DLD1 (cell line): Measurements from ENCODE around the gene STEAP3.

Source experiments
- in situ Hi-C: cut with HindIII; loops from 2 replicates; pipeline ENCODE4 v1.10.0; 2017; ENCODE audit warnings: low sequenced_read_pairs

The STEAP3 gene

GRCh38 chr2:119245076-119245840 is 21.6 kb downstream of the STEAP3 start:
- in situ Hi-C loops, result no loop called here

GRCh38 chr2:119245841-119246230 is 22.2 kb downstream of the STEAP3 start:
- in situ Hi-C loops, result no loop called here

- in situ Hi-C loops, result no loop called here
Measured at GRCh38 chr2:119246884-119247843, 23.5 kb downstream of the STEAP3 start.

- in situ Hi-C loops, result no loop called here
Measured at GRCh38 chr2:119247844-119248271, 24.2 kb downstream of the STEAP3 start.

GRCh38 chr2:119248311-119248710 is 24.7 kb downstream of the STEAP3 start:
- in situ Hi-C loops, result no loop called here

DNA sequence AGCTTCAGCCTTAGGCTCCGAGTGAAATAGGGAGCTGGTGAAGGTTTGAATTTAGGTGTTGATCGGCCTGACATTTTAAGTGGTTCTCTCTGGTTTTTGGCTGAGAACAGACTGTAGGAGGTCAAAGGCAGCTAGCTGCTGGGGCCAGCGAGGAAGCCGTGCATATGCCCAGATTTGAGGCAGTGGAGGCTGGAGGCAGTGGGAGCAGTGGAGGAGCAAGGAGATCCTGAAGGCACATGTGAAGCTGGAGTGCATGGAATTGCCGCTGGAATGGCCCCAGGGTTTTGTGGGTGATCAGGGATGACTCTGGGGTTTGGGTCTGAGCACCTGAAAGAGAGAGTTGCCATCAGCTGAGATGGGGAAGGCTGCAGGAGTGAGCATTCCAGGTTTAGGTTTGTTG is 25.1 kb downstream of the STEAP3 start:
- in situ Hi-C loops, result no loop called here

GRCh38 chr2:119249311-119249710 is 25.7 kb downstream of the STEAP3 start:
- in situ Hi-C loops, result no loop called here

DNA sequence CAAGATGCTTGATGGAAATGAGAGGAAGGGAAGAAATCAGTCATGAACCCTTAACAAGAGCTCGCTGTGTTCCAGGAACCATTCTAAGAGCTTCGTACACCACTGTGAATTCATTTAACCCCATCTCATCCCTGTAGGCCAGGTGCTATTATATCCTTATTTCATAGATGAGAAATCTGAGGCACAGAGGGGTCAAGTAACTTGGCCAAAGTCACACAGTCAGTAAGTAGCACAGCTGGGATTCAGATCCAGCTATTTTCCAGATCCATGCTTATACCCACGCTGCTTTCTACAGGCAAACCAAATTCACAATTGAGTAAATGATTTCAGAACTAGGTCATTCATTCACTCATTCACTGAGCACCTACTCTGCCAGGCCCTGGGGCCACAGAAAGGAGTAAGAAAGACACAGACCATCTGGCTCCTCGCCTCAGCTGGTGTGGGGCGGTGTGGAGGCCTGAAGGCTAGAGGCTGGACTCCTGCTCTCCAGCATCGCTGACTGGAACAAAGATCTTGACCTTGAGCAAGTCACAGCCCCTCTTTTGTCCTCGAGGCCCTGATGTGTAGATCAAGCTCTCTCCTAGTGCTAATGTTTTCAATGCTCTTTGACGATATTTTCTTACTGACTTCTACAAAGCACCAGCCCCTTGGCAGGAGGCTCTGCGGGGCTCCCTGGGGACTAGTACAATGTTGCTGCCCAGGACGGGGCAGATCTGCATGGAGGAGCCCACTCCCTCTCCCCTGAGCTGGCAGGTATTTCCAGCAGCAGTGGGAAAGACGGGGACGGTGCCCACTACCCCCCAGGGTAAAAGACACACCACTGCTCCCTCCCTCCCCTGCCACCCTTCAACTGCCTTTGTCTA is 26.5 kb downstream of the STEAP3 start:
- in situ Hi-C loops, result no loop called here

DNA sequence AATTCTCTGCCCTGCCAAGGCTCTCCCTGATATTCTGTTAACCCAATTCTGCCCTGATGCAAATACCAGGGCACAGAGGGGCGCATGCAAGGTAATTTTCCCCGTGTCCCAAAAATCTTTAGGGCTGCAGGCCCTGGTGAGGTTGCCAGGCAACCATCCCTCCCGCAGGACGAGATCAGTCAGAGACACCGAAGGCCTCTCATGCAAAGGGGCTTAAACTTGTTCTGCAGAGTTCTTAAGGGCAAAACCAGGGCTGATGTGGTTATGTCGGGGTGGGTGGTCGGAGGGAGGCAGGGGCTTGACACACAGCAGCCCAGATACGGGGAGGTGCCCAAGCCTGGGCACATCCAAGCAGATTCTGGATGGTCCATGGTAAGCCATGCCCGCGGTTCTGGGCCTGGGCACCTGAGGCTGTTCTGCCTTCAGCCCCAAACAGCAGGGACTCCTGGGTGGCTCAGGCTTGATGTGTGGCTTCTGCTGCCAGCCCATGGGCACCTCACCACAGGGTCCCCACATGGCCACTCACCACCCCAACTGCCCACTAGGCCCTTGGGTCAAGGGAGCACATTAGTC is 27.2 kb downstream of the STEAP3 start:
- in situ Hi-C loops, result no loop called here

GRCh38 chr2:119251652-119252051 is 28.0 kb downstream of the STEAP3 start:
- in situ Hi-C loops, result no loop called here

GRCh38 chr2:119252186-119253113 is 28.8 kb downstream of the STEAP3 start:
- in situ Hi-C loops, result no loop called here

DNA sequence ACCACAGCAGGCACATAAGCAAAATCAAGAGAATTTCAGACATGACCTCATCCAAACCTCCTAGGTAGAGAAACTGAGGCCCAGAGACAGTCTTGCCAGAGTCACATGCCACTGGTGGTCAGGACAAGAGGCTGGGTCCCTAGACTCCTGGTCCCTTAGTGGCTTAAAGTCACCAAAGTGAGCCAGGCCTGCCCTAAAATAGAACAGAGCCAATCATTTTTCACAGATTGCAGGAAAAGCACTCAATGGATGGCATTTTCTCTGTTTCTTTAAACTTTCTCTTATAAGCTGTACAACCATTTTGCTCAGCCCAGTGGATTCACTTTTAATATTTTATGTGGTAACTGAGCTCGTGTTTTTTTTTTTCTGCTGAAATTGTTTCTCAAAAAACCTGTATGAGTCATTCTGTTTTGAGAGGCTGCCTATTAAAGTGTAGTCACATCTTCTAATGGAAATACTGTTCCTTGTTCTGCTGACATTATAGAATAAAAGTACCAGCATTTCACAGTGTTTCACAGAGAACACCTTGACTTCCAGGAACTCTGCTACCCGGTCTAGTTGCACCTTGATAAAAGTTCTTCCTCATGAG is 29.6 kb downstream of the STEAP3 start:
- in situ Hi-C loops, result no loop called here

GRCh38 chr2:119253760-119254600 is 30.3 kb downstream of the STEAP3 start:
- in situ Hi-C loops, result no loop called here

- in situ Hi-C loops, result no loop called here
Measured at GRCh38 chr2:119254601-119255080, 31.0 kb downstream of the STEAP3 start.

DNA sequence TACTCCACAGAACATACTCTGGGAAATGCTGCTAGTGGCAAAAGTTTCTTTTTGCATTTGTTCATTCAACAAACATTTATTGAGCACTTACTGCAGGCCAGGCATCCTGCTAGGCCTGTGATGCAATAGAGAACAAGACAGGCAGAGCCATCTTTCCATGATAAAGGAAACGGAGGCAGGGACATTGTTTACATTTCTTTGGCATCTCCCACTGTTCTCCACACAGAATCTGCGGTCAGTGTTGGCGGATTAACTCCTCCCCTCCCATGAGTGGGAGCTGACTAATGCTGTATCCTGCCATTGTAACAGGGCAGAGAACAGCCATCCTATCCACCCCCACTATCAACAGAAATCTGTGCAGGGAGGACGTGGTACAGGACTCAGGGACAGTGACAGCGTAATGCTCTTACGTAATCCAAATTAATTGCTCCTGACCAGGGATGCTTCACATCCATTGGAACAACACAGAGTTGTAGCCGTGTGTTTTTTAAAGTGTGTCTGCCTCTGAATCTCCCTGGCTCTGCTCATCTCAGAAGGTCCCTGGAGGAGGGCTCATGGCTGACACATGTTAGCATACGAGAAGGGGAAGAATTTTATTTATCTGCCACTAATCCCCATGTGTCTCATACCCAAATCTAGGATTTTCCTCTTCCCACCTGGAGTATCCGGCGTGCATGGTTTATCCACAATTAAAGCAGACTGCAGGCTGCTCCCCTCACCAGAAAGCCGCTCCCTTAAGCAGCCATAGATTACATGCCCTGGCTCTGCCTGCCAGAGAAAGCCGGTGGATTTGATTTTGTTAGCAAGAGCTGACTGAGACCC is 32.3 kb downstream of the STEAP3 start:
- in situ Hi-C loops, result no loop called here

- in situ Hi-C loops, result no loop called here
Measured at GRCh38 chr2:119256582-119256921, 32.9 kb downstream of the STEAP3 start.

DNA sequence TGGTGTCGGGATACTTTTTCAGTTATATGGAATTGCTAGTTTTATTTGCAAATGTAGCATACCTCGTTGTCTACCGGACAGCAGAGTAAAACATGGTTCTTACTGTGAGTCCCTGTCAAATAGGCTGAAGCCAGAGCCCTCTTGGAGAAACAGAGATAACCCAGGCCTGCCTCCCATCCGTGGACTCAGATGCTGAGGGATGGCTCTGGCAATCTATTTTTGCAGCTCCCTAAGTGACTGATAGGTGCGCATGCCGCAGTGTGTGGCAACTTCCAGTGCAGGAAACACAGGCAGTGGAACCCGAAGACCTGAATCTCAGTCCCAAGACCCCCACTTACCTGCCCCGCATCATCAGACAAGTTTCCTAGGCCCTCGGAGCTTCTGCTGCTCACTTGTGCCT is 33.6 kb downstream of the STEAP3 start:
- in situ Hi-C loops, result no loop called here
